HCT116 (cell line): ENCODE data around the gene IGSF3. TPM values are rescaled to one million over a fixed set of nuclear protein-coding genes. Genes with fewer than 3 reads are reported as not detected.

Source experiments
- ATAC-seq: fragments of 200-7000 bp; cut with Tn5 transposase; 2 replicates; pipeline ENCODE4 v1.9.1; 2020; ENCODE audit warnings: mild to moderate bottlenecking, moderate library complexity
- BruUV-seq: library from RNA; stranded (reverse); fragments of 400-500 nt; replicated peaks from 2 replicates; lab custom pipeline; 2021; lab: Mats Ljungman, UMichigan
- CTCF ChIA-PET: fragments of 300-600 bp; sonication (Branson Sonifier 250); formaldehyde crosslinking; loops from one replicate; lab custom pipeline; 2021; ENCODE audit warnings: antibody characterized with exemption; lab: Charles Lee
- POLR2A ChIA-PET: fragments of 300-600, 350-600 bp; sonication (Branson Sonifier 250); formaldehyde crosslinking; loops from one replicate; lab custom pipeline; 2021; ENCODE audit warnings: antibody characterized with exemption; lab: Charles Lee
- RAD21 ChIA-PET, 2 experiments: fragments of 300-600 bp; sonication (Branson Sonifier 250); formaldehyde crosslinking; loops; one replicate each; lab custom pipeline; 2023; ENCODE audit warnings: low total read pairs in 2 of 2; ENCODE audit not compliant: uncharacterized antibody in 2 of 2, unreplicated experiment in 2 of 2, low non-redundant PET in 1 of 2; lab: Charles Lee
- DNase-seq: peaks from one replicate; pipeline ENCODE4 v3.0.0-alpha.2; 2010; ENCODE audit warnings: low read depth, low spot score
- H2AFZ ChIP-seq: fragments of 200-600 bp; shearing (Covaris generic), sonication (generic); 2 replicates; pipeline ENCODE4 v1.6.1; 2017; ENCODE audit warnings: low read depth, mixed run types, mixed read lengths, antibody characterized with exemption, low read length; ENCODE audit not compliant: poor library complexity, severe bottlenecking
- H3K27ac ChIP-seq: 2 replicates; pipeline ENCODE4 v1.5.1; 2012; ENCODE audit warnings: low read depth, low read length
- H3K27me3 ChIP-seq: fragments of 200-600 bp; sonication (generic); 2 replicates; pipeline ENCODE4 v1.6.1; 2016; ENCODE audit warnings: mixed run types, low read length, mixed read lengths; ENCODE audit not compliant: insufficient read depth
- H3K36me3 ChIP-seq, 2 experiments: fragments of 200-500 bp in 1 of 2; fragments of 200-600 bp in 1 of 2; sonication (Bioruptor generic) in 1 of 2; sonication (generic) in 1 of 2; 2 replicates each; pipeline versions ENCODE4 v1.5.1 to v1.6.1; 2014 to 2016; ENCODE audit warnings: low read length in 2 of 2, inconsistent platforms in 1 of 2, mixed read lengths in 1 of 2, mixed run types in 1 of 2; ENCODE audit not compliant: insufficient read depth in 2 of 2, control insufficient read depth in 1 of 2
- H3K4me1 ChIP-seq, 2 experiments: fragments of 200-600 bp in 1 of 2; sonication (generic) in 1 of 2; 2 replicates each; pipeline versions ENCODE4 v1.5.1 to v1.6.1; 2012 to 2017; ENCODE audit warnings: low read length in 2 of 2, inconsistent platforms in 1 of 2, mild to moderate bottlenecking in 1 of 2, mixed read lengths in 1 of 2, mixed run types in 1 of 2, moderate library complexity in 1 of 2; ENCODE audit not compliant: insufficient read depth in 2 of 2, control insufficient read depth in 1 of 2
- H3K4me2 ChIP-seq: fragments of 200-600 bp; sonication (generic); 2 replicates; pipeline ENCODE4 v1.6.1; 2017; ENCODE audit warnings: mixed run types, low read length, mixed read lengths
- H3K4me3 ChIP-seq, 2 experiments: fragments of 200-600 bp in 1 of 2; sonication (generic) in 1 of 2; replicated peaks in 1 of 2; 2 replicates each; pipeline ENCODE4 v1.5.1; 2011 to 2016; ENCODE audit warnings: low read length in 2 of 2, control low read depth in 1 of 2, low read depth in 1 of 2, mild to moderate bottlenecking in 1 of 2, mixed read lengths in 1 of 2, mixed run types in 1 of 2
- H3K79me2 ChIP-seq: fragments of 200-600 bp; sonication (generic); 2 replicates; pipeline ENCODE4 v1.6.1; 2017; ENCODE audit warnings: mild to moderate bottlenecking, mixed run types, low read length, moderate library complexity, mixed read lengths; ENCODE audit not compliant: insufficient read depth
- H3K9ac ChIP-seq: fragments of 200-600 bp; sonication (generic); 2 replicates; pipeline ENCODE4 v1.6.1; 2016; ENCODE audit warnings: low read length, mixed read lengths
- H3K9me2 ChIP-seq: fragments of 200-600 bp; sonication (generic), shearing (Covaris generic); 2 replicates; pipeline ENCODE4 v1.6.1; 2017; ENCODE audit warnings: mixed run types, mild to moderate bottlenecking, moderate library complexity; ENCODE audit not compliant: insufficient read depth
- H3K9me3 ChIP-seq, 2 experiments: fragments of 200-500 bp in 1 of 2; fragments of 200-600 bp in 1 of 2; sonication (Bioruptor generic) in 1 of 2; sonication (generic) in 1 of 2; 2 replicates each; pipeline ENCODE4 v1.6.1; 2014 to 2017; ENCODE audit warnings: low read length in 2 of 2, mixed read lengths in 2 of 2, inconsistent platforms in 1 of 2, low read depth in 1 of 2, mild to moderate bottlenecking in 1 of 2, mixed run types in 1 of 2, moderate library complexity in 1 of 2; ENCODE audit not compliant: control insufficient read depth in 1 of 2, insufficient read depth in 1 of 2
- H4K20me1 ChIP-seq: fragments of 200-600 bp; sonication (generic), shearing (Covaris generic); 2 replicates; pipeline ENCODE4 v1.6.1; 2017; ENCODE audit warnings: mixed run types, mild to moderate bottlenecking, moderate library complexity; ENCODE audit not compliant: insufficient read depth
- ELF1 ChIP-seq: IDR thresholded peaks from 2 replicates; pipeline ENCODE4 v1.6.1; 2012; ENCODE audit warnings: low read depth, borderline replicate concordance
- EZH2 ChIP-seq: fragments of 200-600 bp; sonication (generic); IDR thresholded peaks from 2 replicates; pipeline ENCODE4 v1.6.1; 2017; ENCODE audit warnings: antibody characterized with exemption, mixed run types
- EZH2phosphoT487 ChIP-seq: fragments of 200-600 bp; IDR thresholded peaks from 2 replicates; pipeline ENCODE4 v1.6.1; 2018; ENCODE audit warnings: antibody characterized with exemption, borderline replicate concordance
- JUND ChIP-seq: IDR thresholded peaks from 2 replicates; pipeline ENCODE4 v1.6.1; 2012
- POLR2A ChIP-seq: IDR thresholded peaks from 2 replicates; pipeline ENCODE4 v1.7.0; 2011; ENCODE audit warnings: borderline replicate concordance; ENCODE audit not compliant: insufficient read depth, insufficient read length; ENCODE audit errors: extremely low read depth
- POLR2AphosphoS5 ChIP-seq: IDR thresholded peaks from 2 replicates; pipeline ENCODE4 v1.6.1; 2011; ENCODE audit warnings: mild to moderate bottlenecking, low read depth, low read length, moderate library complexity
- RAD21 ChIP-seq: IDR thresholded peaks from 2 replicates; pipeline ENCODE4 v1.6.1; 2012; ENCODE audit warnings: low read depth, mild to moderate bottlenecking
- SIN3A ChIP-seq: IDR thresholded peaks from 2 replicates; pipeline ENCODE4 v1.6.1; 2012; ENCODE audit warnings: low read depth
- SP1 ChIP-seq: IDR thresholded peaks from 2 replicates; pipeline ENCODE4 v1.6.1; 2012; ENCODE audit warnings: low read depth
- TCF7L2 ChIP-seq: IDR thresholded peaks from 2 replicates; pipeline ENCODE4 v1.7.0; 2011; ENCODE audit warnings: borderline replicate concordance, inconsistent platforms; ENCODE audit not compliant: insufficient read depth, insufficient read length; ENCODE audit errors: extremely low read depth
- YY1 ChIP-seq: IDR thresholded peaks from 2 replicates; pipeline ENCODE4 v1.6.1; 2011; ENCODE audit warnings: low read length, low read depth, moderate library complexity, mild to moderate bottlenecking; ENCODE audit not compliant: insufficient replicate concordance; ENCODE audit errors: extremely low read depth
- ZBTB33 ChIP-seq: IDR thresholded peaks from 2 replicates; pipeline ENCODE4 v1.6.1; 2011; ENCODE audit warnings: mild to moderate bottlenecking, low read length, moderate library complexity; ENCODE audit not compliant: insufficient replicate concordance; ENCODE audit errors: extremely low read depth
- ZFX ChIP-seq: fragments of 450-650 bp; IDR thresholded peaks from 2 replicates; pipeline ENCODE4 v1.6.1; 2017
- ZNF274 ChIP-seq: fragments of 200-500 bp; sonication (Bioruptor generic); IDR thresholded peaks from 2 replicates; pipeline ENCODE4 v1.6.1; 2014; ENCODE audit warnings: mild to moderate bottlenecking, low read depth, low read length, inconsistent platforms
- intact Hi-C: fragments of 100-400 bp; cut with micrococcal nuclease; formaldehyde crosslinking; loops from 2 replicates; pipeline ENCODE4 v1.10.0; 2022
- total RNA-seq: library from RNA; stranded (reverse); gene quantifications from one replicate; pipeline ENCODE4 v1.2.1, GENCODE V29; 2021; ENCODE audit not compliant: unreplicated experiment
- TF ChIP-seq, protein P1 (sequence below): IDR thresholded peaks from 2 replicates; pipeline ENCODE4 v1.6.1; 2012
- TF ChIP-seq, protein P2 (sequence below): IDR thresholded peaks from 2 replicates; pipeline ENCODE4 v1.6.1; 2012
- TF ChIP-seq, protein P3 (sequence below), 3 experiments: fragments of 200-600 bp in 1 of 3; sonication (generic) in 1 of 3; IDR thresholded peaks in 2 of 3; conservative IDR thresholded peaks in 1 of 3; 2 replicates each; pipeline ENCODE4 v1.5.1; 2012 to 2017; ENCODE audit warnings: low read depth in 2 of 3, low read length in 2 of 3, antibody characterized with exemption in 1 of 3, borderline replicate concordance in 1 of 3, control low read depth in 1 of 3, mild to moderate bottlenecking in 1 of 3, mixed read lengths in 1 of 3, mixed run types in 1 of 3, moderate library complexity in 1 of 3; ENCODE audit not compliant: insufficient read depth in 1 of 3

The IGSF3 gene
- total RNA-seq, 1 experiment from 2014 or later: 18.6 TPM

- intact Hi-C loops: loop anchor here (5.0 kb wide), 1 partner anchor 52 kb away; no protein-coding TSS in a partner anchor
- H3K27ac ChIP-seq: no peak overlapping the region
- TF ChIP-seq JUND (no peak), EZH2 (no peak), ZNF274 (no peak), SP1 (no peak), EZH2phosphoT487 (no peak), SIN3A (no peak), ELF1 (no peak), POLR2AphosphoS5 (no peak), ZFX (no peak), TCF7L2 (no peak), RAD21 (no peak), POLR2A (no peak), YY1 (no peak), ZBTB33 (no peak)
- TF ChIP-seq, protein P1, sequence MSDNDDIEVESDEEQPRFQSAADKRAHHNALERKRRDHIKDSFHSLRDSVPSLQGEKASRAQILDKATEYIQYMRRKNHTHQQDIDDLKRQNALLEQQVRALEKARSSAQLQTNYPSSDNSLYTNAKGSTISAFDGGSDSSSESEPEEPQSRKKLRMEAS: no peak
- TF ChIP-seq, protein P2, sequence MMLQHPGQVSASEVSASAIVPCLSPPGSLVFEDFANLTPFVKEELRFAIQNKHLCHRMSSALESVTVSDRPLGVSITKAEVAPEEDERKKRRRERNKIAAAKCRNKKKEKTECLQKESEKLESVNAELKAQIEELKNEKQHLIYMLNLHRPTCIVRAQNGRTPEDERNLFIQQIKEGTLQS: no peak
- TF ChIP-seq, protein P3, sequence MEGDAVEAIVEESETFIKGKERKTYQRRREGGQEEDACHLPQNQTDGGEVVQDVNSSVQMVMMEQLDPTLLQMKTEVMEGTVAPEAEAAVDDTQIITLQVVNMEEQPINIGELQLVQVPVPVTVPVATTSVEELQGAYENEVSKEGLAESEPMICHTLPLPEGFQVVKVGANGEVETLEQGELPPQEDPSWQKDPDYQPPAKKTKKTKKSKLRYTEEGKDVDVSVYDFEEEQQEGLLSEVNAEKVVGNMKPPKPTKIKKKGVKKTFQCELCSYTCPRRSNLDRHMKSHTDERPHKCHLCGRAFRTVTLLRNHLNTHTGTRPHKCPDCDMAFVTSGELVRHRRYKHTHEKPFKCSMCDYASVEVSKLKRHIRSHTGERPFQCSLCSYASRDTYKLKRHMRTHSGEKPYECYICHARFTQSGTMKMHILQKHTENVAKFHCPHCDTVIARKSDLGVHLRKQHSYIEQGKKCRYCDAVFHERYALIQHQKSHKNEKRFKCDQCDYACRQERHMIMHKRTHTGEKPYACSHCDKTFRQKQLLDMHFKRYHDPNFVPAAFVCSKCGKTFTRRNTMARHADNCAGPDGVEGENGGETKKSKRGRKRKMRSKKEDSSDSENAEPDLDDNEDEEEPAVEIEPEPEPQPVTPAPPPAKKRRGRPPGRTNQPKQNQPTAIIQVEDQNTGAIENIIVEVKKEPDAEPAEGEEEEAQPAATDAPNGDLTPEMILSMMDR (IDR thresholded peaks at IDR 0.05 in 2 of 3, conservative IDR thresholded peaks at IDR 0.05 in 1 of 3; ENCODE audit: borderline replicate concordance in 1 of 3, insufficient read depth in 1 of 3, low read depth in 2 of 3, low read length in 2 of 3): no peak
- H3K9me3 ChIP-seq: no peaks in the 10 kb centered on the region
- H3K79me2 ChIP-seq: peaks cover 61% of the 10 kb centered on the region
- RAD21 ChIA-PET: no interaction called here
- BruUV-seq: no TSS peak
- no peaks in the 10 kb centered on the region for H3K27me3 ChIP-seq
- no peaks in the 10 kb centered on the region for H3K36me3 ChIP-seq
- DNase-seq (no peak), ATAC-seq (no peak)
- no peak overlapping the region for H2AFZ ChIP-seq
- H3K9me2 ChIP-seq: no peaks in the 10 kb centered on the region
- no peaks in the 10 kb centered on the region for H4K20me1 ChIP-seq
- POLR2A ChIA-PET: no interaction called here
- H3K9ac ChIP-seq: no peak overlapping the region
- no peak overlapping the region for H3K4me3 ChIP-seq
- no peak overlapping the region for H3K4me2 ChIP-seq
- CTCF ChIA-PET: no interaction called here
- H3K4me1 ChIP-seq: peaks cover 26 to 38% of the 10 kb centered on the region in 2 experiments
Observed at GRCh38 chr1:116559304-116559761, 108.2 kb downstream of the IGSF3 start.
